Measurements from ENCODE around the gene FFAR1. TPM values are rescaled to one million over a fixed set of nuclear protein-coding genes. Genes with fewer than 3 reads are reported as not detected.

The FFAR1 gene
- polyA plus RNA-seq, 1 donor (not counting 4 experiments of a cell fraction or from before 2014, with no cell fraction given) = not detected

DNA sequence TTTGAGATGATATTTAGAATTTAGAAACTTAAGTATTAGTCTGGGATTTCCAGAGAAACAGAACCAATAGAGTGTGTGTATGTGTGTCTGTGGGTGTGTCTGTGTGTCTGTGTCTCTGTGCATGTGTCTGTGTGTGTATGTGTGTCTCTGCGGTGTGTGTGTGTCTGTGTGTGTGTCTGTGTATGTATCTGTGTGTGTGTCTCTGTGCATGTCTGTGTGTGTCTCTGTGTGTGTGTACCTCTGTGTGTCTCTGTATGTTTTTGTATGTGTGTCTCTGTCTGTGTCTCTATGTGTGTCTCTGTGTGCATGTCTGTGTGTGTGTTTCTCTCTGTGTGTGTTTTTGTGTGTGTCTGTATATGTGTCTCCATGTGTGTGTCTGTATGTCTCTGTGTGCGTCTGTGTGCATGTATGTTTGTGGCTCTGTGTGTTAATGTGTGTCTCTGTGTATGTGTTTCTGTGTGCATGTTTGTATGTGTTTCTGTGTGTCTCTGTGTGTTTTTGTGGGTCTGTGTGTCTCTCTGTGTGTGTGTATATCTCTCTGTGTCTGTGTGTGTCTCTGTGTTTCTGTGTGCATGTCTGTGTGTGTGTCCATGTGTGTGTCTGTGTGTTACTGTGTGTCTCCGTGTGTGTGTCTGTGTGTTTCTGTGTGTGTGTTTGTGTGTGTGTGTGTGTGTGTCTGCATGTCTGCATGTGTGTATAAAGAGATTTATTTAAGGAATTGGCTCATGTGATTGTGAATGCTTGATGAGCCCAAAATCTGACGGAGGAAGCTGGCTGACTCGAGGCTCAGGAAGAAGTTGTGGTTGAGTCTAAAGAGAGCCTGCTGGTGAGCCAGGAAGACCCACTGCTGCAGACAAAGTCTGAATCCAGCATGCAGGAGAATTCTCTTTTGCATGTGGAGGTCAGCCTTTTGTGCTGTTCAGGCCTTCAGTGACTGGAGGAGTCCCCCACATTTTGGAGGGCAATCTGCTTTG lies 45.3 kb downstream of the FFAR1 start:
- H3K9me3 ChIP-seq (ENCODE audit: control insufficient read depth, low read depth, low read length) = no peaks in the 10 kb centered on the region
- dilution Hi-C loops (cut with MboI; ENCODE audit: extremely low pct_ligation_motif_present, low sequenced_read_pairs) = no loop called here
- DNase-seq (ENCODE audit: low read depth, low spot score) (no peak), FAIRE-seq (no peak)
- H3K9ac ChIP-seq (ENCODE audit: control insufficient read depth, extremely low read depth, insufficient read depth, low read length) = no peak overlapping the region
- no peaks in the 10 kb centered on the region for H3K4me1 ChIP-seq (ENCODE audit: control insufficient read depth, extremely low read depth, insufficient read depth, low read length)
- TF ChIP-seq EZH2 (IDR thresholded peaks at IDR 0.05; ENCODE audit: low read length) (no peak), CTCF (optimal IDR thresholded peaks at IDR 0.05 in 1 of 3, IDR thresholded peaks at IDR 0.05 in 1 of 3, conservative IDR thresholded peaks at IDR 0.05 in 1 of 3; ENCODE audit: extremely low read depth in 1 of 3, insufficient read depth in 2 of 3, low read length in 3 of 3) (no peak)
- no peaks in the 10 kb centered on the region for H3K9me1 ChIP-seq (ENCODE audit: control insufficient read depth, extremely low read depth, insufficient read depth, low read length)
- no peak overlapping the region for H3K4me2 ChIP-seq (ENCODE audit: control insufficient read depth, extremely low read depth, insufficient read depth, low read depth, low read length)
- H3K36me3 ChIP-seq (ENCODE audit: control insufficient read depth in 2 of 2, extremely low read depth in 1 of 2, insufficient read depth in 2 of 2, low read length in 2 of 2) = no peaks in the 10 kb centered on the region
- peaks cover 7% of the 10 kb centered on the region for H3K27me3 ChIP-seq (ENCODE audit: control insufficient read depth, extremely low read depth, insufficient read depth, low read length)
- H2AFZ ChIP-seq (ENCODE audit: control insufficient read depth, low read length) = no peak overlapping the region
- no peaks in the 10 kb centered on the region for H3K79me2 ChIP-seq (ENCODE audit: control insufficient read depth, insufficient read depth, low read length)
- H3K4me3 ChIP-seq (ENCODE audit: control insufficient read depth in 2 of 3, extremely low read depth in 1 of 3, insufficient read depth in 2 of 3, low read depth in 1 of 3, low read length in 3 of 3) = no peak overlapping the region
- H4K20me1 ChIP-seq (ENCODE audit: control insufficient read depth, extremely low read depth, insufficient read depth, low read length) = no peaks in the 10 kb centered on the region
- no peak overlapping the region for H3K27ac ChIP-seq (ENCODE audit: control insufficient read depth, insufficient read depth, low read length)

DNA sequence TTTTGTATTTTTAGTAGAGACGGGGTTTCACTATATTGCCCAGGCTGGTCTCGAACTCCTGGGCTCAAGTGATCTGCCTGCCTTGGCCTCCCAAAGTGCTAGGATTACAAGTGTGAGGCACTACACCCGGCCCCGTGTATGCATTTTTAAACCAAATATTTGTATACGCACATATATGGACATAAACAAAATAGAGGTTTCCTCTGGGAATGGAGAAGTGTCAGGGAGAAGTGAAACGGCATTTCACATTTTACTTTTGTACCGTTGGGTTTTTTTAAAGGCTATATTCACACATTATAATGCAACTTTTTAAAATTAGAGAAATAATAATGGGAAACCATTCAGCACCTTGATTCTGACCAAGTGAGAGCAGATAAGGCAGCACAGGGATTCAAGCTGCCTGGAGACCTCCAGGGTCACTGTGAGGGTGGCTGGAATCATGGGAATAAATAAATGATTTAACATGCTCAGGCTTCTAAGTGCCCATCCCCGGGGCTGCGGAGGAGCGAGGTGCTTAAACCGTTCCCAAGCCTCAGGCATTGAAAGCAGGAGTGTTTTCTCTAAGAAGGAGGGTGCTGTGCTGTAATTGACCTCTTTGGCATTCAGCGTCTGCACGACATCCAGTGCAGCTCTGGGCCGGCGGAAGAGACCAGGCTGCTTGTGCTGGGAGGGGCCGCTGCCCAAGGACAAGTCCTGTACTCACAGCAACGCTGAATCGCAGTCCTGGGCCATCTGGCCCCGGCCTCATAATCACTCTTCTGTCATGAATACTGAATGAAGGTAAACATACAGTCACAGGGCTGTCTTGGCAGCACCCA lies 47.9 kb downstream of the FFAR1 start:
- H3K27ac ChIP-seq (ENCODE audit: control insufficient read depth, insufficient read depth, low read length) = no peak overlapping the region

More for the DNA sequence above, 47.9 kb downstream of the FFAR1 start:
- FAIRE-seq (no peak), DNase-seq (ENCODE audit: low read depth, low spot score) (no peak)
- Histone ChIP-seq H3K9me3 (ENCODE audit: control insufficient read depth, low read depth, low read length) (no peaks in the 10 kb centered on the region), H2AFZ (ENCODE audit: control insufficient read depth, low read length) (peak overlapping the region; percentile 40), H3K9me1 (ENCODE audit: control insufficient read depth, extremely low read depth, insufficient read depth, low read length) (no peaks in the 10 kb centered on the region), H3K4me2 (ENCODE audit: control insufficient read depth, extremely low read depth, insufficient read depth, low read depth, low read length) (no peak overlapping the region), H3K4me3 (ENCODE audit: control insufficient read depth in 2 of 3, extremely low read depth in 1 of 3, insufficient read depth in 2 of 3, low read depth in 1 of 3, low read length in 3 of 3) (no peak overlapping the region), H3K4me1 (ENCODE audit: control insufficient read depth, extremely low read depth, insufficient read depth, low read length) (no peaks in the 10 kb centered on the region), H3K9ac (ENCODE audit: control insufficient read depth, extremely low read depth, insufficient read depth, low read length) (no peak overlapping the region), H3K27me3 (ENCODE audit: control insufficient read depth, extremely low read depth, insufficient read depth, low read length) (peaks cover 7% of the 10 kb centered on the region), H3K36me3 (ENCODE audit: control insufficient read depth in 2 of 2, extremely low read depth in 1 of 2, insufficient read depth in 2 of 2, low read length in 2 of 2) (no peaks in the 10 kb centered on the region), H3K79me2 (ENCODE audit: control insufficient read depth, insufficient read depth, low read length) (no peaks in the 10 kb centered on the region), H4K20me1 (ENCODE audit: control insufficient read depth, extremely low read depth, insufficient read depth, low read length) (no peaks in the 10 kb centered on the region)
- TF ChIP-seq EZH2 (IDR thresholded peaks at IDR 0.05; ENCODE audit: low read length) (no peak), CTCF (optimal IDR thresholded peaks at IDR 0.05 in 1 of 3, IDR thresholded peaks at IDR 0.05 in 1 of 3, conservative IDR thresholded peaks at IDR 0.05 in 1 of 3; ENCODE audit: extremely low read depth in 1 of 3, insufficient read depth in 2 of 3, low read length in 3 of 3) (no peak)
- dilution Hi-C loops (cut with MboI; ENCODE audit: extremely low pct_ligation_motif_present, low sequenced_read_pairs) = no loop called here

All from keratinocyte (primary cell).